BLaER1 treated with 17β-estradiol and CSF1 and Interleukin-3, amounts not matched to agents 10 nM and 100 nM (cell line): ENCODE measurements around the gene FCN2.

Experiments used
- H3K27ac ChIP-seq, 11 experiments: shearing (Covaris generic); formaldehyde crosslinking; 2 replicates each; pipeline ENCODE4 v1.8.1; 2022
- H3K27me3 ChIP-seq, 11 experiments: shearing (Covaris generic); formaldehyde crosslinking; 2 replicates each; pipeline ENCODE4 v1.8.1; 2022
- H3K36me3 ChIP-seq, 11 experiments: shearing (Covaris generic); formaldehyde crosslinking; 2 replicates each; pipeline ENCODE4 v1.8.1; 2022
- H3K4me1 ChIP-seq, 10 experiments: shearing (Covaris generic); formaldehyde crosslinking; 2 replicates each; pipeline ENCODE4 v1.8.1; 2022
- H3K4me2 ChIP-seq, 11 experiments: shearing (Covaris generic); formaldehyde crosslinking; 2 replicates each; pipeline ENCODE4 v1.8.1; 2022
- H3K4me3 ChIP-seq, 10 experiments: shearing (Covaris generic); formaldehyde crosslinking; 2 replicates each; pipeline ENCODE4 v1.8.1; 2022
- H3K9ac ChIP-seq, 11 experiments: shearing (Covaris generic); formaldehyde crosslinking; 2 replicates each; pipeline ENCODE4 v1.8.1; 2022
- H3K9me3 ChIP-seq, 11 experiments: shearing (Covaris generic); formaldehyde crosslinking; replicated peaks in 1 of 11; 2 replicates each; pipeline ENCODE4 v1.8.1; 2022
- H4K20me1 ChIP-seq, 11 experiments: shearing (Covaris generic); formaldehyde crosslinking; 2 replicates each; pipeline ENCODE4 v1.8.1; 2022
- Cebpa-rat ChIP-seq, 11 experiments: shearing (Covaris generic); IDR thresholded peaks; 2 replicates each; pipeline ENCODE4 v1.8.1; 2022

FCN2 gene

DNA sequence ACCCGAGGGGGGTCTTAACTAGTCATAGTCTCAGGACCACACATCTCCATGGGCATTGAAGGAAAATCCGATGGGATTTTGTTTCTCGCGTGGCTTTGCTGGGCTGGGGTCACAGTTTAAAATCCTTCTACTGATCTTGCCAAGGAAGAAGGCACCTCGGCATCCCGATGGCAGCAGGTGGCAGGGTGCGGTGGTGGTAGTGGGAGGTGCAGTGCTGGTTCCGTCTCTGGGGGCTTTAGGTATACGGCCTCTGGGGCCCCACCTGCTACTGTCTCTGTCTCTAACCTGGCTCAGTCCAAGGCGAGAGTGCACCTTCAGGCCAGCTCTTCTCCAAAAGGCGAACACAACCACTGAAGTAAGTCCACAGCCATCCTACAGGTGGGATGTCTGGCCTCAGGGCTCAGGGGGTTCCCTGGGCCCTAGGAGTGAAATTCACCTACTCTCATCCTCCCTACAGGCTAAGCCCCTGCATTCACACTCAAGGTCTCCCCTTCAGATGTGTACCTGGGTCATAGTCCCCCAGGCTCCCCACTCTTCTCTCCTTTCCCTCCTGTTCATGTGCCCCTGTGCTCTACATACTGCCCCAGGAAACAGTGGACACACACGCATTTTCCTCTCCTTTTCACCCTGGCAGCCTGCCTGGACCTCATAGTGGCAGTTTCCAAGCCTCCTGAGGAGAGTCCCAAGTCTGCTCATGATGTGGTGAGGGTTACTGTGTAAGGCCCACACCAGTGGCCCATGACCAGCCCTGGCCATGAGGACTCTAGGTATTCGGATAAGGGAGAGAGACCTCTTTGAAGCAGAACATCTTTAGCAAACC lies 736 bp upstream of the FCN2 start:
- Histone ChIP-seq H3K4me3 (no peak overlapping the region), H3K4me1 (peaks cover 7 to 13% (median 9%) of the 10 kb centered on the region in 10 experiments), H3K4me2 (no peak overlapping the region), H3K9me3 (peaks cover 0 to 9% (median 0%) of the 10 kb centered on the region in 11 experiments; a peak in 2 of 22 replicates), H3K27me3 (peaks cover 0 to 9% (median 0%) of the 10 kb centered on the region in 11 experiments; a peak in 2 of 22 replicates), H3K9ac (no peak overlapping the region), H3K27ac (no peak overlapping the region), H3K36me3 (no peaks in the 10 kb centered on the region), H4K20me1 (no peaks in the 10 kb centered on the region)
- no peak for TF ChIP-seq Cebpa-rat (IDR thresholded peaks at IDR 0.05)

DNA sequence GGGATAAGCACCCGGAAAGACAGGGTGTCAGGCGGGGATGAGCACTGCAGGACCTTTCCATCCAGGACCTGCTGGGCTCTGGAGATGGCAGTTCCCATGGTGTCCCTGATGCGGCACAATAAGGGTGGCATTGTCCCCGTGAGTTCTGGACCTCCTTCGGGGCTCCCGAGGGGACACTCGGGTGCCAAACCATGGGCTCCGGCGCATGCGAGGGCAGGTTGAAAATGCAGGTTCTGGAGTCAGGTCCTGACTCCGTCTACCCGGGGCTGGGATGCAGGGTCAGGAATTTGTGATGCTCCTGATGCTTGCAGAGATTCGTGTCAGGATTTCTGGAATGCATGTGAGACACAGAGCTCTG lies 682 bp downstream of the FCN2 start:
- Histone ChIP-seq H3K4me3 (no peak overlapping the region), H3K36me3 (no peaks in the 10 kb centered on the region), H3K9ac (no peak overlapping the region), H3K4me1 (peaks cover 0 to 5% (median 2%) of the 10 kb centered on the region in 10 experiments; a peak in 8 of 20 replicates), H3K27ac (no peak overlapping the region), H3K27me3 (peaks cover 0 to 15% (median 0%) of the 10 kb centered on the region in 11 experiments; a peak in 2 of 22 replicates), H4K20me1 (no peaks in the 10 kb centered on the region), H3K9me3 (no peaks in the 10 kb centered on the region), H3K4me2 (no peak overlapping the region)
- no peak for TF ChIP-seq Cebpa-rat (IDR thresholded peaks at IDR 0.05)

DNA sequence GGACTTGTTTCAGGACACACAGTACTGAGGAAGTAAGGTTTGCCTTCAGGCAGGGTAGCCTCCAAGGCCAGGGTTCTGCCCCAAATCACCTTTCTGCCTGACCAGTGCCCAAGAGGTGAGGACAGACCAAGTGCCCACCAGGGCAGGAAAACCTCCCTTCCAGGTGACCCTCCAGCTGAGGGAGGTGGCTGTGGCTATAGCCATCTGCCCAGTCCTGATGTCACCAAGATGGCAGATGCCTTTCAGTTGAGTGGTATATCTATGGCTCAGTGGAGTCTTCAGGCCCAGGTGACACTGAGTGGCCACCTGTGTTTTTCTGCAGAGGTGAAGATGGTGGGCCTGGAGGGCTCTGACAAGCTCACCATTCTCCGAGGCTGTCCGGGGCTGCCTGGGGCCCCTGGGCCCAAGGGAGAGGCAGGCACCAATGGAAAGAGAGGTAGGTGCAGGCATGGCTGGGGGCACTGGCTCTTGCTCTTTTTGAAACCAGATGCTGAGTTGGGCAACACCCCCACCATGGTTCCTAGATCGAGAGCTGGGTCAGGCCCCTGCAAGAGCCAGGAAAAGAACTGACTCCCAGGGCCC lies 1.7 kb downstream of the FCN2 start:
- H3K27ac ChIP-seq = no peak overlapping the region
- H3K4me1 ChIP-seq = peaks cover 4 to 15% (median 12%) of the 10 kb centered on the region in 10 experiments
- H3K9ac ChIP-seq = no peak overlapping the region
- no peaks in the 10 kb centered on the region for H3K36me3 ChIP-seq
- no peak overlapping the region for H3K4me2 ChIP-seq
- H3K9me3 ChIP-seq = no peaks in the 10 kb centered on the region
- no peak for TF ChIP-seq Cebpa-rat (IDR thresholded peaks at IDR 0.05)
- H3K27me3 ChIP-seq = peaks cover 0 to 25% (median 0%) of the 10 kb centered on the region in 11 experiments; a peak in 3 of 22 replicates
- no peaks in the 10 kb centered on the region; a peak in 1 of 22 replicates for H4K20me1 ChIP-seq
- H3K4me3 ChIP-seq = no peak overlapping the region

DNA sequence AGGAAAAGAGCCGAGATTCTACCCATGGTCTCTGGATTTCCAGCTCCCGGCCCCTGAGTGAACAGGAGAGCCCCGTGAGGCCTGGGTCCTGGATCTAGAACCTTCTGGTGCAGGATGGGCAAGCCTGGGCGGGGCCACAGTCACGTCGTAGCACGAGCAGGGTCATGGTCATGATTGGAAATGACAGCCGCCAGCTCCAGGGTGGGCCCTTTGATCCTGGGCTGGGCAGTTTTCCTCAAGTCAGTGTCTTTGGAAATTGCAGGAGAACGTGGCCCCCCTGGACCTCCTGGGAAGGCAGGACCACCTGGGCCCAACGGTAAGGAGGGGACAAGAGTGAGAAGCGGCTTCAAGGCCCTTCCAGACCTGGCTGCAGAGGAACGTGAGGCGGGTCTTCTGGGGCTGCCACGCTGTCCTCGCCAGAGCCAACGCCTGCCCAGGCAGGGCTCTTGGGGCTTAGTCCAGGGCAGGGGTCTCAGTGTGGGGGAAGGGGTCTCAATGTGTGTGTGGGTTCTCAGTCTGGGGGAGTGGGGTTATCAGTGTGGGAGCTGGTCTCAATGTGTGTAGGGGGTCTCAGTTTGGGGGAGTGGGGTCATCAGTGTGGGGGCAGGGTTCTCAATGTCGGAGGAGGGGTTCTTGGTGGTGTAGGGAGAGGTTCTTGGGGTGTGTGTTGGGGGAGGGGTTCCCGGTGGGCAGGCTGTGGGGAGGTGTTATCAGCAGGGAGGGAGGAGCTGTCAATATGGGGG lies 2.6 kb downstream of the FCN2 start:
- no peak overlapping the region for H3K4me3 ChIP-seq
- no peaks in the 10 kb centered on the region for H3K9me3 ChIP-seq
- H3K9ac ChIP-seq = no peak overlapping the region
- no peak overlapping the region for H3K4me2 ChIP-seq
- H3K27ac ChIP-seq = no peak overlapping the region
- TF ChIP-seq Cebpa-rat (IDR thresholded peaks at IDR 0.05) = no peak
- H4K20me1 ChIP-seq = peaks cover 0 to 5% (median 0%) of the 10 kb centered on the region in 11 experiments; a peak in 7 of 22 replicates
- H3K4me1 ChIP-seq = peaks cover 13 to 24% (median 22%) of the 10 kb centered on the region in 10 experiments
- no peaks in the 10 kb centered on the region for H3K36me3 ChIP-seq
- H3K27me3 ChIP-seq = peaks cover 0 to 35% (median 0%) of the 10 kb centered on the region in 11 experiments; a peak in 3 of 22 replicates

DNA sequence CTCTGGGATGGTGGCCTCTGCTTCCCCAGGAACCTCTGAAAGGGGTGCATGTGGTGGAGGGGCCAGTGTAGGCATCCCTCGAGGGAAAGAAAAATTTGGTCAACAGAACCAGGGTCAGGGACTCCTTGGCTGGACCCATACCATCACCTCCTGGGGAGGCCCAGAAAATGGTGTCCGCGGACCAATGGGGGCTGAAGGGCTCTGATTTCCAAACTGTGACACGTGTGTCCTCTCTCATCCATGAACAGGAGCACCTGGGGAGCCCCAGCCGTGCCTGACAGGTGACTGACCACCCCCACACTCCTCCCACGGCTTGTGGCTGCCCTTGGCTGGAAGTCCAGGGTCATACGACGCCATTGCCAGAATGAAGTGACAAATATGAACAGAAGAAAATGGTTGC lies 3.9 kb downstream of the FCN2 start:
- Histone ChIP-seq H3K27ac (no peak overlapping the region), H3K4me1 (peaks cover 21 to 37% (median 34%) of the 10 kb centered on the region in 10 experiments), H3K4me2 (no peak overlapping the region), H3K36me3 (no peaks in the 10 kb centered on the region), H3K4me3 (no peak overlapping the region), H4K20me1 (peaks cover 0 to 10% (median 0%) of the 10 kb centered on the region in 11 experiments; a peak in 7 of 22 replicates), H3K9ac (no peak overlapping the region), H3K9me3 (no peaks in the 10 kb centered on the region), H3K27me3 (peaks cover 0 to 46% (median 0%) of the 10 kb centered on the region in 11 experiments; a peak in 5 of 22 replicates)
- no peak for TF ChIP-seq Cebpa-rat (IDR thresholded peaks at IDR 0.05)

DNA sequence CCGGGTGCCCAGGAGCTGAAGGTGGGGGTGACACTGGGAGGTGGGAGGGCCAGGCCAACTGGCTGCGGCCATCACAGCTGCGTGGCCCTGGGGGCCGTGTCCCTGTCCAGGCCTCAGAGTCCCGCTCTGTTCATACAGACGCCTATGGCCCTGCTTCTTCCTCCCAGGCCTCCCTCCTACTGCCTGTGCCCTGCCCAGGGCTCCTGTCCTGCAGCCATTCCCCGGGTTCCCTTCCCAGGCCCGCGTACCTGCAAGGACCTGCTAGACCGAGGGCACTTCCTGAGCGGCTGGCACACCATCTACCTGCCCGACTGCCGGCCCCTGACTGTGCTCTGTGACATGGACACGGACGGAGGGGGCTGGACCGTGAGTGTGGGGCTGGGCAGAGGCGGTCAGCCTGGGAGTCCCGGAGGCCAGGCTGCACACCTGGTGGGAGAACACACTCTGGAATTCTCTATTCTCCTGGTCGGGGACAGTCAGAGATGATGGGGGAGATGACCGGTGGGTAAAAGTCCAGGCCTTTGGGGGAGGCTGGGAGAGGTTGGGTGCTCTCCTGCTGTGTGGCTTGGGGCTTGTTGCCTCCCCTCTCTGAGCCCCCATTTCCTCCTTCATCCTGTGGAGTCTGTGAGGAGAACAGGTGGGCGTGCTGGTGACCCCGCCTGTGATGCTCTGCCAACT lies 4.5 kb downstream of the FCN2 start:
- no peaks in the 10 kb centered on the region for H3K9me3 ChIP-seq
- H3K27me3 ChIP-seq = peaks cover 0 to 47% (median 0%) of the 10 kb centered on the region in 11 experiments; a peak in 5 of 22 replicates
- peaks cover 0 to 10% (median 0%) of the 10 kb centered on the region in 11 experiments; a peak in 7 of 22 replicates for H4K20me1 ChIP-seq
- TF ChIP-seq Cebpa-rat (IDR thresholded peaks at IDR 0.05) = no peak
- H3K27ac ChIP-seq = no peak overlapping the region
- peaks cover 27 to 43% (median 41%) of the 10 kb centered on the region in 10 experiments for H3K4me1 ChIP-seq
- no peaks in the 10 kb centered on the region for H3K36me3 ChIP-seq
- no peak overlapping the region for H3K4me3 ChIP-seq
- no peak overlapping the region for H3K4me2 ChIP-seq
- no peak overlapping the region for H3K9ac ChIP-seq

- H3K4me3 ChIP-seq = no peak overlapping the region
- peak overlapping the region in 7 of 11 experiments; percentile 71 to 88 (median 85); a peak in 9 of 22 replicates for H3K4me2 ChIP-seq
- no peaks in the 10 kb centered on the region for H3K9me3 ChIP-seq
- no peak overlapping the region for H3K27ac ChIP-seq
- H4K20me1 ChIP-seq = peaks cover 0 to 10% (median 0%) of the 10 kb centered on the region in 11 experiments; a peak in 7 of 22 replicates
- peaks cover 0 to 49% (median 0%) of the 10 kb centered on the region in 11 experiments; a peak in 5 of 22 replicates for H3K27me3 ChIP-seq
- no peak for TF ChIP-seq Cebpa-rat (IDR thresholded peaks at IDR 0.05)
- no peaks in the 10 kb centered on the region for H3K36me3 ChIP-seq
- H3K9ac ChIP-seq = no peak overlapping the region
- peaks cover 34 to 50% (median 48%) of the 10 kb centered on the region in 10 experiments for H3K4me1 ChIP-seq
Observed at GRCh38 chr9:134885679-134886412, 5.2 kb downstream of the FCN2 start.

DNA sequence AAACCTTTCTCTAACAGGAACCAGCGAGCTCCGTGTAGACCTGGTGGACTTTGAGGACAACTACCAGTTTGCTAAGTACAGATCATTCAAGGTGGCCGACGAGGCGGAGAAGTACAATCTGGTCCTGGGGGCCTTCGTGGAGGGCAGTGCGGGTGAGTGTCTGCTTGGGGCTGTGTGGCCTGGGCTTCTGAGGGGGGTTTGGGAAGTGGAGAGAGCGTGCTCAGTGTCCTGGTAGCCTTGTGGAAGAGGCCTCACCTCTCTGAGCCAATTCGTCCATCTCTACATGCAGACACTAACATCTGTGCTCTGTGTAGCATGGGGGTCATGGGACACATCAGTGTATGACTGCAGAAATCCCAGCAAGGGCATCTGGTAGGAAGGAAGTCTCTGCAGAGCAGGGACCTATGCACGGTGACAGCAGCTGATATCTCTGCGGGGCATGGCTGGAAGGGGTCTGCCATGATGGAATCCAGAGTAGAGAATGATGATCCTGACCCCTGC lies 5.9 kb downstream of the FCN2 start:
- Histone ChIP-seq H3K9ac (no peak overlapping the region), H3K4me3 (no peak overlapping the region), H3K27me3 (peaks cover 0 to 55% (median 0%) of the 10 kb centered on the region in 11 experiments; a peak in 5 of 22 replicates), H3K27ac (no peak overlapping the region), H3K4me1 (peaks cover 40 to 56% (median 54%) of the 10 kb centered on the region in 10 experiments), H3K36me3 (no peaks in the 10 kb centered on the region), H3K9me3 (no peaks in the 10 kb centered on the region), H3K4me2 (peak overlapping the region in 8 of 11 experiments; percentile 71 to 88 (median 84); a peak in 15 of 22 replicates), H4K20me1 (peaks cover 0 to 10% (median 0%) of the 10 kb centered on the region in 11 experiments; a peak in 7 of 22 replicates)
- TF ChIP-seq Cebpa-rat (IDR thresholded peaks at IDR 0.05) = no peak
